ENCODE measurements around the gene NPY4R2.
"Not testable (repeated sequence)": the region's sequence is repeated elsewhere in the genome, so short reads cannot be mapped to it uniquely, and the experiment has no call there.

- not testable (repeated sequence) for TF ChIP-seq POLR2A (IDR thresholded peaks at IDR 0.05); CTCF (IDR thresholded peaks at IDR 0.05 in 4 of 5, conservative IDR thresholded peaks at IDR 0.05 in 1 of 5)
Measured at GRCh38 chr10:47870887-47871286, 47.6 kb upstream of the NPY4R2 start.
